Stimulated activated CD8-positive, alpha-beta memory T cell treated with anti-CD3 and anti-CD28 coated beads, Interleukin-7, amount 100 ng/mL, for 24 hours (primary cell): ENCODE results near the gene NLGN1.

Experiments
- DNase-seq: peaks from one replicate; pipeline ENCODE4 v3.0.0-alpha.2; 2020; ENCODE audit warnings: low read depth

Gene NLGN1

GRCh38 chr3:173719585-173719984 is 322.0 kb downstream of the NLGN1 start:
- DNase-seq, result no peak

DNA sequence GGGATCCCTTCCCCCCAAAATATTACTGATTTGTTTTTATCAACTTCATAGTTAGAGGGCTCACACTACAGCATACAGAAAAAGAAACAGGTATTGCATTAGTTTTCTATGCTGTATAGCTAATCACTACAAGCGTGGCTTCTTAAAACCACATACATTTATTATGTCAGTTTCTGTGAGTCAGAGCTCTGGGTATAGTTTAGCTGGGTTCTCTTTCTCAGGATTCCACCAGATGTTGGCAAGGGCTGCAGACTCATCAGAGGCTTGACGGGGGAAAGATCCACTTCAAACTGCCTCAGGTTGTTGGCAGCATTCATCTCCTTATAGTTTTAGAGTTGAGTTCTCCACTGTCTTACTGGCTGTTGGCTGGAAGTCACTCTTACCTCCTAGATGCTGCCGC is 328.0 kb downstream of the NLGN1 start:
- no peak for DNase-seq

GRCh38 chr3:173730391-173730790 is 332.8 kb downstream of the NLGN1 start:
- DNase-seq, result no peak

- no peak for DNase-seq
These were observed 334.7 kb downstream of the NLGN1 start for GRCh38 chr3:173732237-173732636.

- DNase-seq, result no peak
These were observed 335.6 kb downstream of the NLGN1 start for GRCh38 chr3:173733029-173733652.

DNA sequence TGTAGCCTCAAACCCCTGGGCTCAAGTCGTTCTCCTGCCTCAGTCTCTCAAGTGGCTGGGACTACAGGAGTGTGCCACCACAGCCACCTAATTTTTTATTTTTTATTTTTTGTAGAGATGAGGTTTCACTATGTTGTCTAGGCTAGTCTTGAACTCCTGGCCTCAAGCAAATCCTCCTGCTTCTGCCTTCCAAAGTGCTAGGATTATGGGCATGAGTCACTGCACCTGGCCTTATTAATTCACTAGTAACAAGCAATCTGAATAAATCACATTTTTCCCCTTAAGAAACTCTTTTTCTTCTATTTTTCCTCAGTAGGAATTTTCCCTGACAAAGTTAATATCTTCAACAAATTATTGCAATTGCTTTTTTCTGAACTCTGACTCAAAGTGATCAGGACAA is 336.9 kb downstream of the NLGN1 start:
- no peak for DNase-seq

DNA sequence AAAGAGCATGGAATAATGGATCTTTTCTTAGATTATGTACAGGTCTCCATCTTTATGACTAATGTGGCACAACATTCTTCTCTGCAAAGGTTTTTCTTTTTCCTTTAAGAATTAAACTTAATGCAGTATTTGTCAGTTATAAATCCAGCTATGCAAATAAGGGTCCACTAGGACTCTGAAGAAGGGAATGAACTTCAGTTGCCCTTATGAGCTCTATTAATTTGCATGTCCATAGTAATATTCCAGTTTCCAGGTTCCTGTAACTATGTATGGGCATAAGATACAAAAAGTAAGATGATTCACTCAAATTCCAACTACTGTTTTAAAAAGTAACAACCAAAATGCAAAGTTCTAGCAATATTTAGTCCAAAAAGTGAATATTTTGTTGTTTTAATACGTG is 337.4 kb downstream of the NLGN1 start:
- no peak for DNase-seq

- no peak for DNase-seq
These were observed 338.3 kb downstream of the NLGN1 start for GRCh38 chr3:173735841-173736240.

DNA sequence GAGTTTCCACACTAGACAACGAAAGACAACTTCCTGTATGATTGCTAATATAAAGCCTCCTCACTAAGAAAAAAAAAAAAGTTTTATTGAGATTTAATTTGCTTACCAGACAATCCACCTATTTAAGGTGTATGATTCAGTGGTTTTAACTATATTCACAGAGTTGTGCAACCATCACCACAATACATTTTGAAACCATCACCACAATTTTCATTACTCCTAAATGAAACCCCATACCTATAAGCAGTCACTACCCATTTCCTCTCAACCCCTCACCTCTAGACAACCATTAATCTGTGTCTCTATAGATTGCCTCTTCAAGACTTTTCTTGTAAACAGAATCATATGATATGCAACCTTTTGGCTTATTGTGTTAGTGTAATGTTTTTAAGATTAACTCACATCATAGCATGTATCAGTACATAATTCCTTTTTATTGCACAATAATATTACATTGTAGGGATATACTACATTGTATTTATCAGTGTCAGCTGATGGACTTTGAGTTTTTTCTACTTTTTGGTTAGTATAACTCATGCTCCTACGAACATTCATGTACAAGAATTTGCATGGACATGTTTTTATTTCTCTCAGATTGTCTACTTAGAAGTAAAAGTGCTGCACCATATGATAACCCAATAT is 339.7 kb downstream of the NLGN1 start:
- no peak for DNase-seq

GRCh38 chr3:173739726-173740125 is 342.2 kb downstream of the NLGN1 start:
- no peak for DNase-seq

DNA sequence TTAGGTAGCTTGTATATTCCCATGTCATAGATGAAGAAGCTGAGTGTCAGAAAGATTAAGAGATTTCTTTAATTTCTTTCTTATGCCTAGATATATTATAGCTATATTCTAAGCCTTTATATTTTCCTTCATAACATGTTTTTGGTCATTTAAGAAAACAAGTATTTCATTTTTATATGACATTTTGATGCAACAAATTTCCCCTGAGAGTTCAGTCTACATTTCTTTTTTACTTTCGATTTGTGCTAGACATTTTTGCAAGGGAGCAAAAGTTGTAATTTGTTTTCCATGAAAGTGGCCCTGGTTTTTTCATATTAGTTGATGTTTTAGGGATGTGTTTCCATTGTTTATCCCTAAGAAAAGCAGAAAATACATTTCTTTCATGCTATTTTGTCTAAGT is 344.9 kb downstream of the NLGN1 start:
- no peak for DNase-seq

DNA sequence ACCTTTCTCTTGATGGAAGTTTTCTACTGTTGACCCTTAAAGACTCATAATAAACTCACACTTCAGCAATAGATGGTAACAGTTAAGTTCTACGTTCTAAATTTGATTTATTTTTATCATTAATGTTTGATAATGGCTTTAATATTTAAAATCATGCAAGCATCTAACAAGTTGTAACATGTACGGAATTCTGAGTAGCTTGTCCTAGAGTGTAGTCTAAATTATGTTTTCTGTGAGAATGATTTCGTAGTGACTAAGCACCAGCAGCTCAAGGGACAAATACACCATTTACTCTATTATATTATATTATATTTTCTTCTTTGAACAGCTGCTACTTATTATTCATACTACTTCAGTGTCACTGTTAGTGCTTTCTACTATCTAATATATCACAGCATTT is 345.6 kb downstream of the NLGN1 start:
- no peak for DNase-seq

DNA sequence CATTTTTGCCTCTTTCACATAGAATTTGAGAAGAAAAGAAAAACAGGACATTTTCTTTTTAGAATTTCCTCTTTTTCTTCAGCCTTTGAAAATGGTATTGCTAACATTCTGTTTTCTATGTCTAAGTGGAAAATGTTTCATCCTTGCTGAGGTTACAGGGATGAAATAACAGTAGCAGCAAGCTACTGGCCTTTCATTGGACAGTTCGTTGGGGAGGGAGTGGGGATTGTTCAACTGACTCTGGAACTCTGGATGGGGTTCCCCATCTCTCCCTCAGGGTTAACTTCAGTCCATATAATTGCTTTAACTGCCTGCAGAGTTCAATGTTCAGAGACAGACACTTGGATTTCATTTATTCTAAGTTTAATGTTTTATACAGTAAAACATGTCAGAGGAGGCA is 346.0 kb downstream of the NLGN1 start:
- no peak for DNase-seq

DNA sequence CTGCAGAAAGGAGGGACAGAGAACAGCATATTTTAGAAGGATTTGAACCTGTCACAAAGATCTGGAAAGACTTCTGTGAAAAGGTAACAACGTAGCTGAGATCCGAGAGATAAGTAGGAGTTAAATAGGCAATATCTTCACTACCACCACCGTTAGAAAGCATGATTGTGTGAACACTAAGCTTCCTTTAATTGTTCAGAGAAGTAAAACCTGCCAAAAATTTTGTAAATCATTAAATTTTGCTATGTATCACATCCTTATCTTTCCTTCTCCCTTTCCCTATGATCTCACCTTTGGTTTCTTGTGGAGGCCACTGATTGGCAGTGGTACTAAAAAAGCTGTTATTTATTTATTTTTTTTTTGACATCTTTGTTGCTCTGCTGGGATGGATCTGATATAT is 346.9 kb downstream of the NLGN1 start:
- DNase-seq, result no peak

DNA sequence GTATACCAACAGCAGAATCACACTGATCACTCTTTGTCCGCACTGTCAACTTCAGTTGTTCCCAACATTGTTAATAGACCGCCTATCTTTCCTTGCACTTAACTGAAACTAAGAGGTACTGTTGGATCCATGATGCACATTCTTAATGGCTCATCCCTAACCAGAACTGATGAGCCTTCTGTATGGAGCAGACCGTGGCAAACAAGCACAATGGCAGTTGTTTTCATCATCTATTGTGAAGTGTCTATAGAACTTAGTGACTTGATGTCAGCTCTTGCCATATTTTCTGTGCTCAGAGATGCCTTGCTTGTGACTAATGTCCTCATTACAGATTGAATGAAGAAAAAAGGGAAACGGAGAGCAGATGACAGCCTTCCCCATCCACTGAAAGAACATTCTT is 347.4 kb downstream of the NLGN1 start:
- DNase-seq, result no peak

DNA sequence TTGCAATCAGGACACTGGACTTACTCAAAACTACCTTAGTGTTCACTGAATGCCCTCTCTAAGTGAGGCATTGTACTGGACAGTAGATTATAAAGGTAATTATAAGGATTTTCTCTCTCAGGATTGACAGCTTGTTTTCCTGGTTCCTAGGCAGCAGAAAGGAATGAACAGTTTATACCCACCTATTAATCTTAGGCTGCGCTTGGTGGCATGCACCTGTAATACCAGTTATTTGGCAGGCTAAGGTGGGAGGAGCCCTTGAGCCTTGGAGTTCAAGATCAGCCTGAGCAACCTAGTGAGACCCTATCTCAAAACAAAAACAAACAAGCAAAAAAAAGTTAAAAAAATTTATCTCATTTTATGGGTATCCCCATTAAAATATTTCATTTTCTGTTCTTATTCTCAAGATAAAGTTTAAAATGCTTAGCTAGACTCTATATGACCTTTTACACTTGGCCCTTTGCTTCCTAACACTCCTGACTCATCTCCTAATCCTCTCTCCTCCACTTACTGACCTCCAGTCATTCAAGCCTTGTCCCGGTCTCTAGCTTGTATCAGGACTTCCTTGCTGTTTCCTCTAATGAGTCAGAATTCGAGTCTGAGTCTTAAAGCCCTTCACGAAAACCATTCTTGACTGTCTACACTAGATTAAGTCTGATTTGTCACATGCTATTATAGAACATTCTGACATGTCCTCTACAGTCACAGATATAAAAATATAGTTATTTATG is 348.6 kb downstream of the NLGN1 start:
- DNase-seq, result no peak

DNA sequence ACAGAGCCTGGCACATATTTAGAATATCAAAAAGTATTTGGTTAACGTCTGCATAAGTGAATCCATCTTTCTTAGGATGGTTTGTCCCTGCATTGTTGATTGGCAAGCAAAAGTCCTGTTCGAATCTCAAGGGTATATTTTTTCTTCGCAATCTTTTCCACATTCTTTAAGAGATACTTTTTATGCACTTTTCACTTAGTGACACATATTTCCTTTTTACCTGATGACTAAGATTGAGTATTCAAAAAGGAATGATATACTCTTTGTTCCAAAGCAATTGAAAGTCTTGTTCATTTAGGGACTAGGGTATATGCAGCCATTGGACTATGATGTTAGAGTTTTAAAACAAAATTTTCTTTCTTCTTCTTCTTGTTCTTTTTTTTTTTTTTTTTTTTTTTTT is 349.9 kb downstream of the NLGN1 start:
- DNase-seq, result no peak

DNA sequence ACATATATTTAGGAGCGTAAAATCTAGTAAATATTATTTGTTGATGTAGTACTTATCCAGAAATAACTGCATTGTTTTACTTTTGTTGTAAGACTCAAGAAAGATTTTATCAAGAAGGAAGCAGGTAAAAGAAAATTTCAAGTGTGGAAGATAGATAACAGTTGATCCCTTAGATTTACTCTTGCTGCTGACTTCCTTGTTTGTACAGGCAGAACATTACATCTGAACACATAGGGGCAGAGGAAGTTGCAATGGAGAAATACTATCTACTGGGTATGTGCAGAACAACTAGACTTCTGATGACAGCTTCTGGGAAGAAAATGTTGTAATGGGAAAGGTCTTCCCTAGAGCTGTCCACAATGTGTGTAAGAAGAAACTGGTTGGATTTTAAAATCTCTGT is 350.6 kb downstream of the NLGN1 start:
- no peak for DNase-seq

- DNase-seq, result no peak
These were observed 352.6 kb downstream of the NLGN1 start for GRCh38 chr3:173750095-173750494.

- DNase-seq, result no peak
These were observed 353.0 kb downstream of the NLGN1 start for GRCh38 chr3:173750591-173750990.

DNA sequence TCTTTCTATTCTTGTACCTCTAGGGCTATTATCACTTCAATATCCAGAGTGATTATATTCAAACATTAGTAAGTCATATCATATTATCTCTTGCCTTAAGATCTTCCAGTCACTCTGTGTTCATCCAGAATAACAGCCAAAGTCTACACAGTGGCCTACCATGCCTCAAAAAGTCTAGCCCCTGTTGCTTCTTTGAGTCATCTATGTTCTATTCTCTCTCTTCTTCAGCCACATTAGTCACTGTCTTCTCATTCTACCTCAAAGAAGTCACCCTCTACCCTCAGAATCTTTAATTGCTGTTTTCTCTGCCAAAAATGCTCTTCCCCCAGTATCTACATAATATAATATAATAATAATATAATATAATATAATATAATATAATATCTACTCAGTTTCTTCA is 356.0 kb downstream of the NLGN1 start:
- DNase-seq, result no peak

GRCh38 chr3:173755161-173755560 is 357.6 kb downstream of the NLGN1 start:
- no peak for DNase-seq

- no peak for DNase-seq
These were observed 363.6 kb downstream of the NLGN1 start for GRCh38 chr3:173761161-173761560.

GRCh38 chr3:173762501-173762900 is 365.0 kb downstream of the NLGN1 start:
- DNase-seq, result no peak
